Skeletal muscle satellite cell (primary cell): ENCODE results near the gene XYLT1.

Source experiments
- H3K27me3 ChIP-seq: 2 replicates; pipeline ENCODE4 v1.7.0; 2013; ENCODE audit warnings: low read length; ENCODE audit not compliant: control insufficient read depth, insufficient read depth
- H3K36me3 ChIP-seq: 2 replicates; pipeline ENCODE4 v1.7.0; 2013; ENCODE audit warnings: mild to moderate bottlenecking, control low read depth, low read length; ENCODE audit not compliant: insufficient read depth
- H3K4me1 ChIP-seq: 2 replicates; pipeline ENCODE4 v1.7.0; 2013; ENCODE audit warnings: low read length; ENCODE audit not compliant: control insufficient read depth, insufficient read depth
- H3K4me2 ChIP-seq: 2 replicates; pipeline ENCODE4 v1.7.0; 2013; ENCODE audit warnings: mild to moderate bottlenecking, low read length
- H3K4me3 ChIP-seq: 2 replicates; pipeline ENCODE4 v1.7.0; 2013; ENCODE audit warnings: low read length
- H3K9ac ChIP-seq: 2 replicates; pipeline ENCODE4 v1.7.0; 2013; ENCODE audit warnings: mild to moderate bottlenecking, low read depth, low read length, moderate library complexity
- H3K9me3 ChIP-seq: replicated peaks from 2 replicates; pipeline ENCODE4 v1.7.0; 2013; ENCODE audit warnings: mild to moderate bottlenecking, control low read depth, low read length

Gene XYLT1

DNA sequence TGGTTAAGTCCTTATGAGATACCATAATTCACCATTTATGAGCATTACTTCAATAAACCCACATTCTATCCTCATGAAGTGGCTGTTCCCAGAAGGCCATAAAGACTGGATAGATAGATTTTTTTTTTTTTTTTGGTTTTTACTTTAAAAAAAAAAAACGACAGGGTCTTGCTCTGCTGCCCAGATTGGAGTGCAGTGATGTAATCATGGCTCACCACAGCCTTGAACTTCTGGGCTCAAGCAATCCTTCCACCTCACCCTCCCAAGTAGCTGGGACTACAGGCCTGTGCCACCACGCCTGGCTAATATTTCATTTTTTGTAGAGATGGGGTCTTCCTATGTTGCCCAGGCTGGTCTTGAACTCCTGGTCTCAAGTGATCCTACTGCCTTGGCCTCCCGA, 102.3 kb downstream of the XYLT1 start:
- H3K27me3 ChIP-seq: no peaks in the 10 kb centered on the region
- H3K36me3 ChIP-seq: no peaks in the 10 kb centered on the region
- no peaks in the 10 kb centered on the region for H3K9me3 ChIP-seq
- H3K4me3 ChIP-seq: no peak overlapping the region
- H3K4me1 ChIP-seq: peaks cover 50% of the 10 kb centered on the region
- no peak overlapping the region for H3K4me2 ChIP-seq
- no peak overlapping the region for H3K9ac ChIP-seq

GRCh38 chr16:17367923-17368322, 102.8 kb downstream of the XYLT1 start:
- Histone ChIP-seq H3K4me1 (peaks cover 50% of the 10 kb centered on the region), H3K4me3 (no peak overlapping the region), H3K4me2 (no peak overlapping the region), H3K27me3 (no peaks in the 10 kb centered on the region), H3K9ac (no peak overlapping the region), H3K36me3 (no peaks in the 10 kb centered on the region), H3K9me3 (no peaks in the 10 kb centered on the region)

DNA sequence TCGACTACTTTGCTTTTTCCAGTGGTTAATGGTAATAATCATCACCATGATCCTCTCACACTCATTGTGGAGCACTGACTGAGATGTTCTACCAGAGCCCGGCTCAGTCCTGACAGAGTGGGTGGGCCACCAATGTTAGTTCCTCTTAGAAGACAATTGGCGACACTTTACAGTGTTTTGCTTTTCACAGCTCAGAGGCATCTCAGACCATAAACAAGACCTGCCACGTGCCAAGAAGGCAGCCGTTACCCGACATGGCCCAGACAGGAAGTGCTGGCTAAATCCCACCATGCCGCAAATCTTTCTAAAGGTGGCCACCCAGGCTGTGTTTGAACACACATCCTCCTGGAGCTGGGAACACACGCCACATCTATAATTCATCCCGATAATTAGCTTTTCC, 103.7 kb downstream of the XYLT1 start:
- H3K4me1 ChIP-seq: peaks cover 53% of the 10 kb centered on the region
- no peaks in the 10 kb centered on the region for H3K27me3 ChIP-seq
- H3K9me3 ChIP-seq: no peaks in the 10 kb centered on the region
- no peak overlapping the region for H3K4me2 ChIP-seq
- H3K9ac ChIP-seq: no peak overlapping the region
- no peaks in the 10 kb centered on the region for H3K36me3 ChIP-seq
- H3K4me3 ChIP-seq: no peak overlapping the region

DNA sequence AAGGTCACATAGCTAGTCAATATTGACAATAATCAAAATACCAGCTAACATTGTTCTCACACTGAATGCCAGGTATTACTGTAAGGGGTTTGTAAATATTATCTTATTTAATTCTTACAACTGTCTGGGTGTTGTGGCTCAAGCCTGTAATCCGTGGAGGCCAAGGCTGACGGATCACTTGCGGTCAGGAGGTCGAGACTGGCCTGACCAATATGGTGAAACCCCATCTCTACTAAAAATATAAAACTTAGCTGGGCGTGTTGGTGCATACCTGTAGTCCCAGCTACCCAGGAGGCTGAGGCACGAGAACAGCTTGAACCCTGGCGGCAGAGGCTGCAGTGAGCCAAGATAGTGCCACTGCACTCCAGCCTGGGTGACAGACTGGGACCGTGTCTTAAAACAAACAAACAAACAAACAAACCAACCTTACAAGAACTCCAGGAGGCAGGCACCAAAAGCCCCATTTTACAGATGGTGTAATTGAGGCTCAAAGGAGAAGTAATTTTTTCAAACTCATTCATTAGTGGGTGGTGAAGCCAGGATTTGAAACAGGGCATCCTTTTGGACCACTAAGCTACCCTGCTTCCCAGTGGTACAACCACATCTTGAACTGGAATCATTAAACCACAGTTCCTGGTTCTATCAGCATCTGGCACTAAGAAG, 104.3 kb downstream of the XYLT1 start:
- Histone ChIP-seq H3K27me3 (no peaks in the 10 kb centered on the region), H3K4me3 (no peak overlapping the region), H3K36me3 (no peaks in the 10 kb centered on the region), H3K9ac (no peak overlapping the region), H3K4me2 (no peak overlapping the region), H3K9me3 (no peaks in the 10 kb centered on the region), H3K4me1 (peaks cover 59% of the 10 kb centered on the region)

- no peak overlapping the region for H3K9ac ChIP-seq
- no peaks in the 10 kb centered on the region for H3K27me3 ChIP-seq
- no peaks in the 10 kb centered on the region for H3K36me3 ChIP-seq
- H3K4me3 ChIP-seq: no peak overlapping the region
- H3K4me1 ChIP-seq: peaks cover 62% of the 10 kb centered on the region
- no peaks in the 10 kb centered on the region for H3K9me3 ChIP-seq
- H3K4me2 ChIP-seq: no peak overlapping the region
These were observed 105.0 kb downstream of the XYLT1 start for GRCh38 chr16:17365591-17366298.

DNA sequence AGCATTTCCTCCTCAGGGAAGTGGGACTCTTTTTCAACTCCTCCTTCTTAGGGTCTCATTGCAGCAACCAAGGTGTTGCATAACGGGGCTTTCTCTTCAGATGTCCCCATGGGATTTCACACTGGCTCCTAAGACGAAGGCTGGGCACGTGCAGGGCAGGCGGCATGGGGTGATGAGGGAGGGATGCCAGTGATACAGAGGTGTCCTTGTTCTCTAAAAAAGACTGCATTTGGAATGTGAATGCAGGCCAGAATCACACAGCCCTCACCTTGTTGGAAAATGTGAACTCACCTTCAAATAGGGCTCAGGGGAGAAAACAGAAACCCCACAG, 105.6 kb downstream of the XYLT1 start:
- no peaks in the 10 kb centered on the region for H3K9me3 ChIP-seq
- no peak overlapping the region for H3K9ac ChIP-seq
- H3K27me3 ChIP-seq: no peaks in the 10 kb centered on the region
- peak overlapping the region; percentile 59 for H3K4me2 ChIP-seq
- H3K4me1 ChIP-seq: peaks cover 62% of the 10 kb centered on the region
- no peaks in the 10 kb centered on the region for H3K36me3 ChIP-seq
- no peak overlapping the region for H3K4me3 ChIP-seq

- Histone ChIP-seq H3K36me3 (no peaks in the 10 kb centered on the region), H3K9ac (peak overlapping the region; percentile 26), H3K9me3 (no peaks in the 10 kb centered on the region), H3K27me3 (no peaks in the 10 kb centered on the region), H3K4me3 (no peak overlapping the region), H3K4me2 (peak overlapping the region; percentile 59), H3K4me1 (peaks cover 62% of the 10 kb centered on the region)
These were observed 106.2 kb downstream of the XYLT1 start for GRCh38 chr16:17364319-17365210.

DNA sequence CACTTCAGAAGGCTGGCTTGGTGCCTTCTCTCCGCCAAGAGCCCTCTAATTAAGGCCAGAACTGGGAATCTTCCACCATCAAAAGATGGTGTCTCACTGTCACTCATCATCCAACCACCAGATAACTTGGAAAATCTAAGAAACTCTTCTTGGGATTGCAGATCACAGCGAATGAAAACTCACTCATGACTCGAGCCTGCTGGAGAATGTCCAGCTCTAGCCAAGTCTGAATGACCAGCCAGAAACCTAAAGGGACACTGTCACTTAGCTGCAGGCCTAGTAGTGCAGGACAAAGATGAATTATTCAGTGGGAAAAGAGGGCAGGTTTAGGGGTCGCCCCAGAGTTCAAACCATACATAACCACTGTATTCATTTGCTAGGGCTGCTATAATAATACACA, 107.8 kb downstream of the XYLT1 start:
- peaks cover 68% of the 10 kb centered on the region for H3K4me1 ChIP-seq
- no peaks in the 10 kb centered on the region for H3K27me3 ChIP-seq
- no peak overlapping the region for H3K9ac ChIP-seq
- H3K4me2 ChIP-seq: no peak overlapping the region
- no peaks in the 10 kb centered on the region for H3K36me3 ChIP-seq
- no peak overlapping the region for H3K4me3 ChIP-seq
- H3K9me3 ChIP-seq: no peaks in the 10 kb centered on the region

- H3K9ac ChIP-seq: no peak overlapping the region
- no peak overlapping the region for H3K4me3 ChIP-seq
- peaks cover 63% of the 10 kb centered on the region for H3K4me1 ChIP-seq
- H3K27me3 ChIP-seq: no peaks in the 10 kb centered on the region
- H3K36me3 ChIP-seq: no peaks in the 10 kb centered on the region
- H3K4me2 ChIP-seq: no peak overlapping the region
- no peaks in the 10 kb centered on the region for H3K9me3 ChIP-seq
These were observed 108.6 kb downstream of the XYLT1 start for GRCh38 chr16:17362183-17362582.

GRCh38 chr16:17360693-17361122, 110.1 kb downstream of the XYLT1 start:
- H3K9me3 ChIP-seq: no peaks in the 10 kb centered on the region
- peaks cover 62% of the 10 kb centered on the region for H3K4me1 ChIP-seq
- H3K9ac ChIP-seq: no peak overlapping the region
- H3K27me3 ChIP-seq: no peaks in the 10 kb centered on the region
- no peak overlapping the region for H3K4me2 ChIP-seq
- no peak overlapping the region for H3K4me3 ChIP-seq
- no peaks in the 10 kb centered on the region for H3K36me3 ChIP-seq

DNA sequence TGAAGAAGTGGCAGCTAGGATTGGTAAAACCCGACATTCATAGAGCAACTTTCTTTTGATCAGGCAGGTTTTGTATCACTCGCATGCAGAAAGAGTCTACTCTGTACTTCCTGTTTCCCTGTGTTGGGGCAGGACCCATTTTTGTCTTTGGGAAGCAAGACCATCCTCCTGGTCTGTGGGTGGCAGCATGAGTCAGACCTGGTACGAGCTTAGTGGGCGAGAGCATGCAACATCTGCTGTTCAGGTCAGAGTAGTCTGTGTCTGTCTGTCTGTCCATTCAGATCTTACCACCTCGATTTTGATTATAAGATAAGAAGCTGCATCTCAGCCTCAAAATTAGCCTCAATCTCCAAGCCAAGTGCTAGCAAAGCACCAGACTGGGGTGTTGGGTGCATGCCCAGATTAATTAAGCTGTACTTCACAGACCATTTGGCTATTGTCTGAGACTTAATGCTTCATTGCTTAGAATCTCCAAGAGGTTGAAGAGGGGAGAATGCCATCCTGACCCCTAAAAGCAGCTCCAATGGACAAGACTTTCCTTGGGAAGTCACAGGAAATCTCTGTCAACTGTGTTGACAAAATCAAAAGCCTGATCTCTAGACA, 110.9 kb downstream of the XYLT1 start:
- H3K9me3 ChIP-seq: no peaks in the 10 kb centered on the region
- H3K36me3 ChIP-seq: no peaks in the 10 kb centered on the region
- H3K4me2 ChIP-seq: peak overlapping the region; percentile 60
- H3K4me1 ChIP-seq: peaks cover 54% of the 10 kb centered on the region
- peak overlapping the region; percentile 19 for H3K9ac ChIP-seq
- peak overlapping the region; percentile 40 for H3K4me3 ChIP-seq
- H3K27me3 ChIP-seq: no peaks in the 10 kb centered on the region
